ENCODE results near the gene GADL1.

The GADL1 gene

GRCh38 chr3:30693470-30694120 is 200.9 kb downstream of the GADL1 start:
- peak; percentile 40 for DNase-seq

- no peak for DNase-seq
These were observed 201.8 kb downstream of the GADL1 start for GRCh38 chr3:30692498-30693130.

GRCh38 chr3:30691944-30692343 is 202.5 kb downstream of the GADL1 start:
- no peak for DNase-seq

GRCh38 chr3:30691249-30691880 is 203.1 kb downstream of the GADL1 start:
- DNase-seq = no peak

GRCh38 chr3:30690199-30690598 is 204.3 kb downstream of the GADL1 start:
- no peak for DNase-seq

- no peak for DNase-seq
These were observed 205.5 kb downstream of the GADL1 start for GRCh38 chr3:30688776-30689641.

GRCh38 chr3:30687930-30688570 is 206.4 kb downstream of the GADL1 start:
- no peak for DNase-seq

GRCh38 chr3:30686799-30687198 is 207.7 kb downstream of the GADL1 start:
- DNase-seq = no peak

- no peak for DNase-seq
These were observed 208.3 kb downstream of the GADL1 start for GRCh38 chr3:30686176-30686575.

GRCh38 chr3:30685267-30685667 is 209.2 kb downstream of the GADL1 start:
- DNase-seq = no peak

- no peak for DNase-seq
These were observed 210.1 kb downstream of the GADL1 start for GRCh38 chr3:30684356-30684755.

- no peak for DNase-seq
These were observed 210.7 kb downstream of the GADL1 start for GRCh38 chr3:30683769-30684168.

GRCh38 chr3:30682434-30683155 is 211.9 kb downstream of the GADL1 start:
- DNase-seq = no peak

- no peak for DNase-seq
These were observed 212.7 kb downstream of the GADL1 start for GRCh38 chr3:30681649-30682211.

- no peak for DNase-seq
These were observed 213.4 kb downstream of the GADL1 start for GRCh38 chr3:30680789-30681648.

GRCh38 chr3:30679045-30679444 is 215.4 kb downstream of the GADL1 start:
- no peak for DNase-seq

- no peak for DNase-seq
These were observed 217.1 kb downstream of the GADL1 start for GRCh38 chr3:30677347-30677685.

- no peak for DNase-seq
These were observed 217.8 kb downstream of the GADL1 start for GRCh38 chr3:30676424-30677346.
